Inflammatory macrophage treated with lipopolysaccharide for 1 hour (primary cell): Measurements from ENCODE around the gene MMP13.
"Not testable (repeated sequence)": the region's sequence is repeated elsewhere in the genome, so short reads cannot be mapped to it uniquely, and the experiment has no call there.

Source experiments
- DNase-seq, 2 donors: peaks; one replicate each; pipeline ENCODE4 v3.0.0-alpha.2; 2020 to 2022

Gene MMP13

GRCh38 chr11:102955624-102956023, at the start of gene MMP13:
Gene MMP13 (minus strand): TSS chr11:102955732. CDS start chr11:102955705, 27 bp downstream.
- no peak for DNase-seq

- DNase-seq, result not testable (repeated sequence)
Observed at GRCh38 chr11:103004234-103004633, 48.7 kb upstream of the MMP13 start.

DNA sequence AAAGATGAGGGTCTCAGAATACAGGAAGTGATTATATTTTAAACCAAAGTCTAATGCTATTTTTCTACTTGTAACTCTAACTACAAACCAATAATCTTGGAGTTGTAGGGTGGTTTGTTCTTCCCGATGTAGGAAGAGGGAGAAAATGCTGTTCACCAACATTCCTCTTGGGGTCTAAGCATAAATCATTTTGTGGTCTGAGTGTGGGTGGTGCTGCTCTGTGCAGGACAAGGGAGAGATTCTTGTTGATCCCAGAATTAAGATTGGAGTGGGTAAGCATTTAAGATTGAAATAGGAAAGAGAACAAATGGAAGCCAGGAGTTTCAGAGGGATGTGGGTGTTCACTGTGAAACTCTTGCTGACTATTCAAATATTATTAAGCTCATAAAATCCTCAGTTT, 38.6 kb upstream of the MMP13 start:
- DNase-seq, result no peak

GRCh38 chr11:102991776-102992175, 36.2 kb upstream of the MMP13 start:
- DNase-seq, result no peak

GRCh38 chr11:102990145-102990544, 34.6 kb upstream of the MMP13 start:
- DNase-seq, result no peak

GRCh38 chr11:102989379-102990047, 34.0 kb upstream of the MMP13 start:
- DNase-seq, result no peak

DNA sequence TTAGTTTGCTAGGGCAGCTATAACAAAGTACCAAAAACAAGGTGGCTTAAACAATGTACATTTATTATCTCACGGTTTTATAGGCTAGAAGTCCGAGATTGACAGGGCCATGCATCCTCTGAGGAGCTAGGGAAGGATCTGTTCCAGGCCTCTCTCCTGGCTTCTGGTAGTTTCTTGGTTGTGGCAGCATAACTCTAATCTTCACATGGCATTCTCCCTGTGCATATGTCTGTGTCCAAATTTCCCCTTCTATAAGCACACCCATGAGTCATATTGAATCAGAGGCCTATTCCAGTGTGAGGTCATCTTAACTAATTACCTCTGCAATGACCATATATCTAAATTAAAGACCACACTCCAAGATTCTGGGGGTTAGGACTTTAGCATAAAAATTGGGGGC, 31.3 kb upstream of the MMP13 start:
- DNase-seq, result no peak

- DNase-seq, result no peak
Observed at GRCh38 chr11:102985850-102986249, 30.3 kb upstream of the MMP13 start.

GRCh38 chr11:102983486-102983885, 28.0 kb upstream of the MMP13 start:
- no peak for DNase-seq

- DNase-seq, result no peak
Observed at GRCh38 chr11:102981324-102981910, 25.9 kb upstream of the MMP13 start.

DNA sequence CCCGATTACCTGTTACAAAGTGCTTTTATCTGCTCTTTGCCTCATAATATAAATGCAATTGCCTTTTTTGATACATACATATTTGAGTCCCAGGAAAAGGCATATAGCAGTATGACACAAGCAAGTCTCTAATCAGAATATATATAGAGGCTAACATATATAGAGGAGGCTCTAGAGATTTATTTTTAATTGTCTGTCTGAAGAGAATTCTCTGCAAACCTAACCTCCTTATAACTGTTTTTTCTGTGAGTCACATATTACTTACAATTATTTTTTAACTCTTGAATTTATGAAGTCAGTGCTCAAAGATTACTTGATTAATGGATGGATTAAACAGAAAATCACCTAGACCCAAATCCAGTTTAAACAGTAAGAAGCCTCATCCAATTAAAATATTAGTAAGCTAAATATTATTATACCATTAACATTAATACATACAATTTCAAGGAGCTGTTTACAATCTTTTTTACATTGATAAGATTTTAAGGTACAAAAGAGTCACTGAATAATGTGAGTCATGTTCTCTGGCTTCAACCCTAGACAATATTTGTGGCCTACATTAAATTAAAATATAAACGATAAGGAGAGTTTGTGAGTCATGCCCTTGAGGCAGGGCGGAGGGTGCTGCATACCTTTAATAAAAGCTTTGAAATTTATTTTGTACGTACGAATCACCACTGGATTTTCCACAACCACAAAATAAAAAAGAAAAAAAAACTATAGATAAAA, 19.2 kb upstream of the MMP13 start:
- DNase-seq, result no peak

DNA sequence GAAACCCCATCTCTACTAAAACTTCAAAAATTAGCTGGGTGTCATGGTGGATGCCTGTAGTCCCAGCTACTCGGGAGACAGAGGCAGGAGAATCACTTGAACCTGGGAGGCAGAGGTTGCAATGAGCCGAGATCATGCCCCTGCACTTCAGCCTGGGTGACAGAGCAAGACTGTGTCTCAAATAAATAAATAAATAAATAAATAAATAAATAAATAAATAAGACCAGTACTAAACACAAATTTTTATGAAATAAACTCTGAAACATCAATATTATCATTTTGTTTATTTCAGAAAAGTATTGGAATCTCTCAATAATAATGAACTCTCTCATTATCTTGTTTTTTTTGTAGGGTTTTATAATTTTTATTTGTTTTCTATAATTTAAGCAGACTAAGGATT, 18.2 kb upstream of the MMP13 start:
- not testable (repeated sequence) for DNase-seq

DNA sequence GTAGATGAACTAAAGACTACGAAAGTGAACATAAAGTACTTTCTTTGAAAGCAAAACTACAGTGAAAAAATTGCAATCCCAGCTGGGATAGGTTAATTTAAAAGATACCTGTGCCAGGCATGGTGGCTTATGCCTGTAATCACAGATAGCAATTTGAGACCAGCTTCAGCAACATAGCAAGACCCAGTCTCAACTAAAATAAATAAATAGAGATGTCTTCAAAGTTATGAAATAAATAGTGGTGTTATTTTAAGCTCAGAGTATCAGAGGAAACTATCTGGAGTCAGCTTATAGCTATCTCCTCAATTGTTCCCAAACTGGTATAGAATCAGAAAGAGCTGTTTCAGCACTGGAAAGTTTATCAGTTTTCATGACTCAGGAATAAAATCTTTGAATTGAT, 17.3 kb upstream of the MMP13 start:
- DNase-seq, result no peak

- no peak for DNase-seq
Observed at GRCh38 chr11:102971766-102972165, 16.2 kb upstream of the MMP13 start.

GRCh38 chr11:102967497-102967896, 12.0 kb upstream of the MMP13 start:
- DNase-seq, result no peak

DNA sequence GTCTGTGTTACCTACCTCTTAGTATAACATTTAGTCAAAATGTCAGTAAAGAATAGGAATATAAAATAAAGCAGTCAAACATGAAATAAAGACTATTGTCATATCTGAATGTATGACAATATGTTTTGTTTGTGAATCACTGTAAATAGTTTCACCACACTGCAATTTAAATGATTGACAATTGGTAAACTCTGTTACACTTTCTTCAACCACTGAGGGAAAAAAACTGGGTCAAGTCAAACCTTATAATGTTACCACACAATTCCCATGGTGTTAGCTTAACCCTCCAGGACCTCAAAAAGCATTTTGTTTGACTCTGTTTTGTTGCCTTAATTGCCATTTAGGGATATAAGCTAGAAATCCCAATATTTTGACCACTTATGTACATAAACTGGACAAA, 10.5 kb upstream of the MMP13 start:
- no peak for DNase-seq

GRCh38 chr11:102964867-102965266, 9.3 kb upstream of the MMP13 start:
- DNase-seq, result no peak

- no peak for DNase-seq
Observed at GRCh38 chr11:102957953-102958352, 2.4 kb upstream of the MMP13 start.

DNA sequence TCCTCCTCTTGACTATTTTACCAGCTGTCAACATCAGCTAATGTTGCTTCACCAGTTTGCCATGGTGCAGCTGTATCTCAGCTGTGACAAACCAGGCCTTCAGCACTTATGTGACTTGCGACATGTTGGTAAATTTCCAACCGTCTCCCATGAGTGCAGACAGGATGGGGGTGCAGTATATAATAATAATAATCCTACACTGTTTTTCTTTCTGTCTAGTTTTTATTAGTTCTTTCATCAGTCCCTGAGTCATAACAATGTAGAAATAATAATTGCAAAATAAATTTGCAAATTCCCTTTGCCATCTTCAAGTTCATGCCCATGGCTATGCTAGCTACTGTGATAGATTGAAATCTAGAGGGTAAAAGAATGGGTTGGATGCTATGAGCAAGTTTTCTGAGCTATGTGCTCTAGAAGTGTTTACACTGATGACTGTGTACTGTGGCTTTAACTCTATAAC, 4.9 kb downstream of the MMP13 start:
- DNase-seq, result no peak

- no peak for DNase-seq
Observed at GRCh38 chr11:102946237-102946636, 9.3 kb downstream of the MMP13 start.

DNA sequence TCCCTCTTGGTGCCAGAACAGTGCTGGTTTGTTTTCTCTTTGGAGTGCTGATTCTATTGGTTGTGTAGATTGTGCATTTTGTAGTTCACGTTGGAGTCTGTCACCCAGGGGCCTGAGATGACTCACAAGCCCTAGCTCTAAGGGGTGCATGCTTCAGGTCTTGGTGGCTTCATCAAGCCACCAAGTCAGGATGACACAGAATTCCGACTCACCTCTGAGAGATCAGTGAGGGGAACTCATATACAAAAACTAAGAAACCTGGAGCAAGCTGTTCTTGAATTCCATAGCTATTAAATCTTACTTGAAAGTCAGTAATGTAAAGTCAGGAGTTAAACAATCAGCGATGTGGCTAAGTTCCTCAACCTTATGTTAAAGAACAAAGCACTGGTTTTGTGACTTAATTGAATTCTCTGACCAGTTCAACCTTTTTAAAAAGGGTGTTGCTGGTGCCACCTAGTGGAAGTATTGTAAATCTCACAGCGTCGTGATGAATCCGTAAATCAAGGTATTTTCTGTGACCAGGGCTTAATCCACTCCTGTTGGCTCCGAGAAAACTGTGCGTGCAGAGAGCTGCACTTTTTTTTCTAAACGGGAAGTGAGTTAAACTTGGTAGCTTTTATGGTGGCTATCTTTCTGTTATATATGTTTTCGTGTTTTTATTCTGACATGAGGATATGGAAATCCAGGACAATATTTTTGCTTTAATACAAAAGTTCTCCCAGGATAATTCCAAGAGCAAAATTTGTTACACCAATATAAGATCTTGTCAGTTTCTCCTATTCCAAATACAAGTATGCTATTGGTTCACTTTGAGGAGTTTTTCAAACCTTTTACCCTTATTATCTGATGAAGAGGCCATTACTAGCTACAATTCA, 14.6 kb downstream of the MMP13 start:
- DNase-seq, result peak; percentile 63 to 95

- DNase-seq, result no peak
Observed at GRCh38 chr11:102936864-102937509, 18.5 kb downstream of the MMP13 start.

DNA sequence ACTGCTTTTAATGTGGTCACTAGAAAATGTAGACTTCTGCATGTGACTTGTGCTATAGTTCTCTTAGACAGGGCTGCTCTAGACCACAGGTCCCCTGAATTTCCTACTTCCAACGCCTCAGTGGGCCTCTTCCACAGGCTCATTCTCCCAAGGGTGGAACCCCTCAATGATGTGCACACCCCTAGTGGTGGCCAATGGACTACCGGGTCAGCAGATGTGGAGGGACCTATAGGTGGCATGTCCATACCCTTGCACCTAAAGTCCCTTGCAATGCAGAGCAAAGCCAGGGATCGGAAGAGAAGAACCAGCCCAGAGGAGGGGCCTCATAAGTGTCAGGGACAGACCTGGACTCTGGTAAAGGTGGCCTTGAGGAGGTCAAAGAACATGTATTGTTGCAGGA, 20.0 kb downstream of the MMP13 start:
- no peak for DNase-seq
